Choroid plexus epithelial cell (primary cell): ENCODE results near the gene CPA4.

Experiments used
- DNase-seq: peaks from one replicate; pipeline ENCODE4 v3.0.0-alpha.2; 2010; ENCODE audit warnings: low read depth
- H3K4me3 ChIP-seq: 2 replicates; pipeline ENCODE4 v1.5.1; 2011; ENCODE audit warnings: low read depth, mild to moderate bottlenecking, control low read depth, low read length, moderate library complexity
- TF ChIP-seq, protein P1 (sequence below): conservative IDR thresholded peaks from 2 replicates; pipeline ENCODE4 v1.5.1; 2011; ENCODE audit warnings: low read depth, mild to moderate bottlenecking, control low read depth, inconsistent platforms, low read length, moderate library complexity

The CPA4 gene

DNA sequence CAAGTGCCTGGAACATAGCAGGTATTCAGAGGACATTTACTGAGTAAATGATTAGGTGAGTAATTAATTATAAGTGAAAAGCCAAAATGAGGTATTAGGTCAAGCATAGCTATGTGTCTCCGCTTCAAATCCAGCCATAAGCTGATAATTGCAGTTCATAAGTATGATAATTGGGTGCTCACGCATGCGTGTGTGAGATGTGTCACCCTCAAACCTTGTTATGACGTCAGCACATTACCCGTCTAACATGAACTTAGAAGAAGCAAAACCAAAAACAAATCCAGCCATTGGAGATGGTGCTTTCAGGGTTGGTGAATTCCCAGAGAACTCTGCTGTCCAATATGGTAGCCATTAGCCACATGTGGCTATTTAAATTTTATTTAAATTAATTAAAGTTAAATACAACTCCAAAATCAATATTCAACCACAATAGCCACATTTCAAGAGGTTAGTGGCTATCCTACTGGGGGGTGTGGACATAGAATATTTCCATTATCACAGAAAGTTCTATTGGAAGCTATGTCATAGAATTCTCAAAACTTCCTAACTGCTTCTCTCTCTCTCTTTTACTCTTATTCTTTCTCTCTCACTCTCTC is 51.4 kb downstream of the CPA4 start, which contains the start of gene CPA5:
CPA5 (plus strand) TSS at position 546 of the 596 bp plus-strand sequence. CDS start 1,670 bp downstream, outside the sequence.
- TF ChIP-seq, protein P1, sequence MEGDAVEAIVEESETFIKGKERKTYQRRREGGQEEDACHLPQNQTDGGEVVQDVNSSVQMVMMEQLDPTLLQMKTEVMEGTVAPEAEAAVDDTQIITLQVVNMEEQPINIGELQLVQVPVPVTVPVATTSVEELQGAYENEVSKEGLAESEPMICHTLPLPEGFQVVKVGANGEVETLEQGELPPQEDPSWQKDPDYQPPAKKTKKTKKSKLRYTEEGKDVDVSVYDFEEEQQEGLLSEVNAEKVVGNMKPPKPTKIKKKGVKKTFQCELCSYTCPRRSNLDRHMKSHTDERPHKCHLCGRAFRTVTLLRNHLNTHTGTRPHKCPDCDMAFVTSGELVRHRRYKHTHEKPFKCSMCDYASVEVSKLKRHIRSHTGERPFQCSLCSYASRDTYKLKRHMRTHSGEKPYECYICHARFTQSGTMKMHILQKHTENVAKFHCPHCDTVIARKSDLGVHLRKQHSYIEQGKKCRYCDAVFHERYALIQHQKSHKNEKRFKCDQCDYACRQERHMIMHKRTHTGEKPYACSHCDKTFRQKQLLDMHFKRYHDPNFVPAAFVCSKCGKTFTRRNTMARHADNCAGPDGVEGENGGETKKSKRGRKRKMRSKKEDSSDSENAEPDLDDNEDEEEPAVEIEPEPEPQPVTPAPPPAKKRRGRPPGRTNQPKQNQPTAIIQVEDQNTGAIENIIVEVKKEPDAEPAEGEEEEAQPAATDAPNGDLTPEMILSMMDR = no peak
- H3K4me3 ChIP-seq = peak within 1 kb of the TSS; percentile 6
- DNase-seq = no peak

DNA sequence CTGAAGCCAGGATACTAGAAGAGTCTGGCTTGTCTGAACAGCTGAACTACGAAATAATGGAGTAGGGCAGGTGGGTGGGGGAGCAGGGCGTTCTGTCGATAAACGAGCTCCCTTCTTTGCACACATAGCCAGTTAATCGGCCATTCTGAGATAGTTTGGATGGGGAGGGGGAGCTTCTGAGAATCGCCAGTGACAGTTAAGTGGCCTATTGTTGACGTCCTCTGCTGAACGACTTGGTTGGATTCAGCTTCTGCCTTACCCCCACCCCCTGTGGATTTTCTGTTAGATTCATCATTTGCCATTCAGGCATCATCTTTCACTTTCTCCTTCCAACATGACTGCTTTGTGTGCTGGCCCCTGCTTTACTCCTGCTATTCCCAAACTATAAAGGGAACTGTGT is 52.2 kb downstream of the CPA4 start:
- DNase-seq = peak; percentile 40
- H3K4me3 ChIP-seq = peak overlapping the region; percentile 6
- TF ChIP-seq, protein P1 = no peak

DNA sequence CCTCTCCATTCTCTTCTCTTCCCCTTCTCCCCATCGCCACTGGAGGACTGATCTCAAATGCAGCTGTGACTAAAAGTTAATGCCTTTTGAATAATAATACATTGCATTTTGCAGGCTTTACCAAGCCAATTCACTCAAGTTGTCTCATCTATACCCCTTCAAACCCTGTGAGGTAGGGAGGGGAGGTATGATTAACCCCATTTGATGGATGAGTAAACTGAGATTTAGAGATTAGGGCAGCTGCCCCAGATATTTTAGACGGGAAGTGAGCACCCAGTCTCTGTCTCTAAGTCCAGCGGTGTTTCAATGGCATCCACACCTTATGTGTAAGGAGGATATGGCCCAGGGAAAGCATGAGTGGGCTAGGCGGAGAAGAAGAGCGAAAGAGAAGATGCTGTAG is 52.8 kb downstream of the CPA4 start:
- TF ChIP-seq, protein P1 = no peak

DNA sequence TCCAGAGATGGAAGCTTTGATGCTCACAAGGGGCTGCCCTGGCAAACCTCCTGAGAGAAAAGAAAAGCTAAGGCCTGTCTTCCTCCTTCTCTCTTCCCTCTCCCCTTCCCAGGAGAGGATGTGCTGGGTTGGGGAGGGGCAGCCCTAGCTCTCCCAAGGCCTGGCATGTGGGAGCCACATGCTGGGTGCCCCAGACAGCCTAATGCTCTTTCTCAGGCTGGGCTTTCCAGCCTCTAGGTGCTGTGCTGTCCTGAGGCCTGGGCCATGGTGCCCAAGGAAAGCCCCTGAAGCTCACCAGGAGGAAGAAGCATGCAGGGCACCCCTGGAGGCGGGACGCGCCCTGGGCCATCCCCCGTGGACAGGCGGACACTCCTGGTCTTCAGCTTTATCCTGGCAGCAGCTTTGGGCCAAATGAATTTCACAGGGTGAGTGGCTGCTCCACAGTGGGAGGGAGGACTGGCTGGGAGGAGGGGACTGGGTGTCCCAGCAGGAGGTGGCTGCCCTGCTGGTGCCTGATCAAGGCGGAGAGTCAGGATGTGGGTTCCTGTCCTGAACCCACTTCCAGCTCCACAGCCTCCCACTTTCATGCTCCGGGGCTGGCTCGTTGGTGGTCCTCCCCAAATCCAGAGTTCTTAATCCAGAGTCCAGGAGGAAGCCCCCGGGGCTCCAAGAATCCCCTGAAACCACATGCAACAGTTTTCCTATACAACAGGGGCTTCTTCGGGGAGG is 53.4 kb downstream of the CPA4 start:
- DNase-seq = no peak
- H3K4me3 ChIP-seq = no peak overlapping the region
- TF ChIP-seq, protein P1 = no peak

More for the DNA sequence above, 52.8 kb downstream of the CPA4 start:
- DNase-seq = no peak
- no peak overlapping the region for H3K4me3 ChIP-seq

DNA sequence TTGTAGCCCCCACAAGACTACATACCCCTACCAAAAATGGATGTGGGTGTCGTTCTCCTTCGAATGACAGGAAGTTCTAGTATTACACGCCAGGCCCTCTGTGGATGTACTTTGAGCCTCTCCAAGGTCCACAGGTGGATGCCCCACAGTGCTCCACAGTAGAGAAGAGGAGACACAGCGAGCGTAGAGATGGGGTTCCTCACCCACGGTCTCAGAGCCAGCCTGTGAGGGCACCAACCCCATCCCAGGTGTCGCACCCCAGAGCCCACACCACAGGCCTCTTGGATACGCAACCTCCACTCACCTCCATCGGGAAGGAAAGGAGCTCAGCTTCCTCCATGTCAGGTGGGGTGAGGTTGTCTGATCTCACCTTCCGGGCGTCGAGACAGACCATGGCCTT is 54.0 kb downstream of the CPA4 start:
- DNase-seq = no peak
- H3K4me3 ChIP-seq = no peak overlapping the region
- TF ChIP-seq, protein P1 = no peak

DNA sequence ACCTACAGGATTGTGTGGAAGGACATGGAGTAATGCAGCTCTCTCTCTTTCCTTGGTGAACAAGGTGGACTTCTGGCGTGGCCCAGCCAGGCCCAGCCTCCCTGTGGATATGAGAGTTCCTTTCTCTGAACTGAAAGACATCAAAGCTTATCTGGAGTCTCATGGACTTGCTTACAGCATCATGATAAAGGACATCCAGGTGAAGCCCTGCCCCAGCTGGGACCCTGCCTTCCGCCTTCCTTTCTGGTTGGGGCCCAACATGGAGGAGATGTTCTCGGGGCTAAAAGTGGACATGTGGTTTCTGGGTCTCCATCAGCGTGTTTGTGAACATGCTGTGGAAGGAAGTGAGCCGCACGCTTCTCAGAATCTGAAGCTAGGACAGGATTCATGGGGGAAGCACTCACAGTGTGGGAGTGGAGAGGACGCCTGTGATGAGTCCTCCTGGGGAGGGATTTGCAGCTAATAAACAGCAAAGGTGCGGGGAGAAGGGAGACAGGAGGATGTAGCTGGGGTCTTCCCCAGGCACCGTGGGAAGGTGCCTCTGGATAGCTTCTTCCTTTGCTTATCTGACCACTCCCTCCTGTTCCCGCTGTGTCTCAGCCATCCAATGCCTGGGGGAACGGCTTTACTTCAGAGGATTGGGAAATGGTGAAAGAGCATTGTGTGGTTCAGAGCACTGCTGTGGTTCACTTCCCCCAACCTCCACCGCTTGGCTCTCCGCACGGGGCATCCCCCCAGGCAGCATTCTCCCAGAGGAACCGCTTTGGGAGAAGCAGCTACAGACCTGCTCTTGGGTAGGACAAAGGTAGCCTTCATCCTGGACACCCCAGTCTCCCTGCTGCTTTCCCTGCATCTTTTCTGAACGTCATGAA is 57.2 kb downstream of the CPA4 start:
- peak; percentile 82 for DNase-seq
- no peak overlapping the region for H3K4me3 ChIP-seq
- TF ChIP-seq, protein P1 = no peak
